Keratinocyte (primary cell): ENCODE results near the gene AFAP1L2. TPM values are rescaled to one million over a fixed set of nuclear protein-coding genes. Genes with fewer than 3 reads are reported as not detected.

Source experiments
- DNase-seq: peaks from one replicate; pipeline ENCODE4 v3.0.0-alpha.2; 2011; ENCODE audit warnings: low read depth, missing footprints, low spot score
- FAIRE-seq: peaks from 2 replicates; lab custom pipeline; 2011; peaks lifted over from hg19 to GRCh38; lab: Jason Lieb, UNC
- H2AFZ ChIP-seq: 2 replicates; pipeline ENCODE4 v1.6.0; 2012; ENCODE audit warnings: low read length, control low read depth, inconsistent platforms; ENCODE audit not compliant: control insufficient read depth
- H3K27ac ChIP-seq: 2 replicates; pipeline ENCODE4 v1.5.1; 2011; ENCODE audit warnings: low read length; ENCODE audit not compliant: control insufficient read depth, insufficient read depth
- H3K27me3 ChIP-seq: 3 replicates; pipeline ENCODE4 v1.6.0; 2011; ENCODE audit warnings: low read length; ENCODE audit not compliant: control insufficient read depth, insufficient read depth; ENCODE audit errors: extremely low read depth
- H3K36me3 ChIP-seq, 2 experiments: 2 replicates in 1 of 2; 3 replicates in 1 of 2; pipeline ENCODE4 v1.5.1; 2011; ENCODE audit warnings: low read length in 2 of 2, mild to moderate bottlenecking in 1 of 2; ENCODE audit not compliant: control insufficient read depth in 2 of 2, insufficient read depth in 2 of 2; ENCODE audit errors: extremely low read depth in 1 of 2
- H3K4me1 ChIP-seq: 3 replicates; pipeline ENCODE4 v1.5.1; 2011; ENCODE audit warnings: low read length; ENCODE audit not compliant: control insufficient read depth, insufficient read depth; ENCODE audit errors: extremely low read depth
- H3K4me2 ChIP-seq: 3 replicates; pipeline ENCODE4 v1.6.0; 2011; ENCODE audit warnings: low read depth, low read length; ENCODE audit not compliant: control insufficient read depth, insufficient read depth; ENCODE audit errors: extremely low read depth
- H3K4me3 ChIP-seq, 3 experiments: fragments of 200-600 bp in 1 of 3; sonication (generic) in 1 of 3; 2 replicates in 2 of 3; 3 replicates in 1 of 3; pipeline ENCODE4 v1.5.1; 2011 to 2016; ENCODE audit warnings: low read length in 3 of 3, mild to moderate bottlenecking in 3 of 3, control low read depth in 2 of 3, inconsistent platforms in 1 of 3, low read depth in 1 of 3, mixed read lengths in 1 of 3, mixed run types in 1 of 3, moderate library complexity in 1 of 3; ENCODE audit not compliant: control insufficient read depth in 2 of 3, insufficient read depth in 2 of 3; ENCODE audit errors: extremely low read depth in 1 of 3
- H3K79me2 ChIP-seq: 2 replicates; pipeline ENCODE4 v1.6.0; 2012; ENCODE audit warnings: low read length; ENCODE audit not compliant: control insufficient read depth, insufficient read depth
- H3K9ac ChIP-seq: 3 replicates; pipeline ENCODE4 v1.6.0; 2011; ENCODE audit warnings: low read length; ENCODE audit not compliant: control insufficient read depth, insufficient read depth; ENCODE audit errors: extremely low read depth
- H3K9me1 ChIP-seq: 3 replicates; pipeline ENCODE4 v1.6.0; 2011; ENCODE audit warnings: low read length; ENCODE audit not compliant: control insufficient read depth, insufficient read depth; ENCODE audit errors: extremely low read depth
- H3K9me3 ChIP-seq: 2 replicates; pipeline ENCODE4 v1.5.1; 2012; ENCODE audit warnings: low read depth, low read length; ENCODE audit not compliant: control insufficient read depth
- H4K20me1 ChIP-seq: 3 replicates; pipeline ENCODE4 v1.6.0; 2011; ENCODE audit warnings: low read length; ENCODE audit not compliant: control insufficient read depth, insufficient read depth; ENCODE audit errors: extremely low read depth
- EZH2 ChIP-seq: IDR thresholded peaks from one replicate; pipeline ENCODE4 v1.6.1; 2012; ENCODE audit warnings: inconsistent platforms, mild to moderate bottlenecking, low read length, moderate library complexity
- dilution Hi-C: fragments of 300-500 bp; cut with MboI; formaldehyde crosslinking; loops from one replicate; pipeline ENCODE4 v1.7.0; 2020; ENCODE audit warnings: low sequenced_read_pairs; ENCODE audit not compliant: extremely low pct_ligation_motif_present
- polyA plus RNA-seq, 5 experiments: library from polyadenylated mRNA; depleted of rRNA in 3 of 5; stranded (reverse) in 3 of 5; stranded (forward) in 1 of 5; unstranded in 1 of 5; fragments of >200 nt; gene quantifications; 1 replicate in 1 of 5; 2 replicates in 3 of 5; 3 replicates in 1 of 5; pipeline versions ENCODE4 v1.2.1 to v1.2.3, GENCODE V29; 2011 to 2012; ENCODE audit warnings: missing spikeins in 2 of 5, low read depth in 1 of 5, low replicate concordance in 1 of 5
- TF ChIP-seq, protein P1 (sequence below), 3 experiments: IDR thresholded peaks in 1 of 3; conservative IDR thresholded peaks in 1 of 3; optimal IDR thresholded peaks in 1 of 3; 2 replicates in 2 of 3; 3 replicates in 1 of 3; pipeline versions ENCODE3 to v1.5.1; 2011; ENCODE audit warnings: low read length in 3 of 3, mild to moderate bottlenecking in 3 of 3, moderate library complexity in 2 of 3, control low read depth in 1 of 3, inconsistent platforms in 1 of 3; ENCODE audit not compliant: insufficient read depth in 2 of 3; ENCODE audit errors: extremely low read depth in 1 of 3

AFAP1L2 gene
- polyA plus RNA-seq, 1 donor (not counting 4 experiments of a cell fraction or from before 2014, with no cell fraction given): 40.4 TPM

DNA sequence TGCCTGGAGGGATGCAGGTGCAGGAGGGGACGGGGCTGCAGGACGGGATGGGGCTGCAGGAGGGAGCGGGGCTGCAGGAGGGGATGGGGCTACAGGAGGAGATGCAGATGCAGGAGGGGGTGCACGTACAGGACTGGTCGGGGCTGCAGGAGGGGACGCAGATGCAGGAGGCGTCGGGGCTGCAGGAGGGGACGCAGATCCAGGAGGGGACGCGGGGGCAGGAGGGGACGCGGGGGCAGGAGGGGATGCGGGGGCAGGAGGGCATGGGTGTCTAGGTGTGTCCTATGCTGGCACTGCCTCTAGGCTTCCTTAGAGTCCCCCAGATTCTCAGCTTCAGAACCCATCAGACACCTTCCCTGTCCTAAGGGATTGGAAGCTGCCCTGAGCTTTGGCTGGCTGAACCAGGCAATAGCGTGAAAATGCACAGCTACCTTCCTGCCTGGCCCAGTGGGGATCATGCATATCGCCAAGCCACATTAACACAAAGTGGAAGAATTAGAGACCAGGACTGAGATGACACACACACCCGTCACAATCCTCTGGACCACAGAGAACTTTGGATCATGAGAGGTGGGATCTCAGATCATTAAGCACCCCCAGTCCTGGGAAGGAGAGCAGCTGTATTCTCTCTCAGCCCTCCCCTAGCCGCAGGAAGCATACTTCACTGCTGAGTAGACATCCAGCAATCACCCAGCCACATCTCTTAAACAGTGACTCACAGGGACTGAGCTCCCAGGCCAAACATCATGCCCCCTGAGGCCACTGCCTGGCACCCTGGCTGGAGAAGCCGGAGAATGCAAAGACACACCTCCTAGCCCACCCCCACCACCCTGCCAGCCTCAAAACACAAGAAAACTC, 98.0 kb downstream of the AFAP1L2 start:
- H3K9me1 ChIP-seq: no peaks in the 10 kb centered on the region
- DNase-seq (peak; percentile 95), FAIRE-seq (peak; percentile 95)
- no peaks in the 10 kb centered on the region for H4K20me1 ChIP-seq
- H2AFZ ChIP-seq: no peak overlapping the region
- dilution Hi-C loops: no loop called here
- H3K27ac ChIP-seq: peak overlapping the region; percentile 70
- TF ChIP-seq, protein P1, sequence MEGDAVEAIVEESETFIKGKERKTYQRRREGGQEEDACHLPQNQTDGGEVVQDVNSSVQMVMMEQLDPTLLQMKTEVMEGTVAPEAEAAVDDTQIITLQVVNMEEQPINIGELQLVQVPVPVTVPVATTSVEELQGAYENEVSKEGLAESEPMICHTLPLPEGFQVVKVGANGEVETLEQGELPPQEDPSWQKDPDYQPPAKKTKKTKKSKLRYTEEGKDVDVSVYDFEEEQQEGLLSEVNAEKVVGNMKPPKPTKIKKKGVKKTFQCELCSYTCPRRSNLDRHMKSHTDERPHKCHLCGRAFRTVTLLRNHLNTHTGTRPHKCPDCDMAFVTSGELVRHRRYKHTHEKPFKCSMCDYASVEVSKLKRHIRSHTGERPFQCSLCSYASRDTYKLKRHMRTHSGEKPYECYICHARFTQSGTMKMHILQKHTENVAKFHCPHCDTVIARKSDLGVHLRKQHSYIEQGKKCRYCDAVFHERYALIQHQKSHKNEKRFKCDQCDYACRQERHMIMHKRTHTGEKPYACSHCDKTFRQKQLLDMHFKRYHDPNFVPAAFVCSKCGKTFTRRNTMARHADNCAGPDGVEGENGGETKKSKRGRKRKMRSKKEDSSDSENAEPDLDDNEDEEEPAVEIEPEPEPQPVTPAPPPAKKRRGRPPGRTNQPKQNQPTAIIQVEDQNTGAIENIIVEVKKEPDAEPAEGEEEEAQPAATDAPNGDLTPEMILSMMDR (optimal IDR thresholded peaks at IDR 0.05 in 1 of 3, IDR thresholded peaks at IDR 0.05 in 1 of 3, conservative IDR thresholded peaks at IDR 0.05 in 1 of 3; ENCODE audit: extremely low read depth in 1 of 3, insufficient read depth in 2 of 3, low read length in 3 of 3): no peak
- no peak for TF ChIP-seq EZH2
- H3K4me1 ChIP-seq: peaks cover 29% of the 10 kb centered on the region
- peak overlapping the region; percentile 49 for H3K4me2 ChIP-seq
- H3K79me2 ChIP-seq: no peaks in the 10 kb centered on the region
- H3K9me3 ChIP-seq: no peaks in the 10 kb centered on the region
- H3K36me3 ChIP-seq: peaks cover 11 to 23% of the 10 kb centered on the region in 2 experiments
- H3K27me3 ChIP-seq: no peaks in the 10 kb centered on the region
- H3K4me3 ChIP-seq: no peak overlapping the region
- peak overlapping the region; percentile 29 for H3K9ac ChIP-seq

DNA sequence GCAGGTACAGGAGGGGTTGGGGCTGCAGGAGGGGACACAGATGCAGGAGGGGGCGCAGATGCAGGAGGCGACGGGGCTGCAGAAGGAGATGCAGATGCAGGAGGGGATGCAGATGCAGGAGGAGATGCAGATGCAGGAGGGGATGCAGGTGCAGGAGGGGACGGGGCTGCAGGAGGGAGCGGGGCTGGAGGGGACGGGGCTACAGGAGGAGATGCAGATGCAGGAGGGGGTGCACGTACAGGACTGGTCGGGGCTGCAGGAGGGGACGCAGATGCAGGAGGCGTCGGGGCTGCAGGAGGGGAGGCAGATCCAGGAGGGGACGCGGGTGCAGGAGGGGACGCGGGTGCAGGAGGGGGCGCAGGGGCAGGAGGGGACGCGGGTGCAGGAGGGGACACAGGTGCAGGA, 98.8 kb downstream of the AFAP1L2 start:
- TF ChIP-seq, protein P1 (optimal IDR thresholded peaks at IDR 0.05 in 1 of 3, IDR thresholded peaks at IDR 0.05 in 1 of 3, conservative IDR thresholded peaks at IDR 0.05 in 1 of 3; ENCODE audit: extremely low read depth in 1 of 3, insufficient read depth in 2 of 3, low read length in 3 of 3): no peak
- TF ChIP-seq EZH2: no peak
- H3K27ac ChIP-seq: no peak overlapping the region
- H4K20me1 ChIP-seq: no peaks in the 10 kb centered on the region
- H3K36me3 ChIP-seq: peaks cover 12 to 27% of the 10 kb centered on the region in 2 experiments
- H3K79me2 ChIP-seq: no peaks in the 10 kb centered on the region
- no peaks in the 10 kb centered on the region for H3K9me1 ChIP-seq
- dilution Hi-C loops: no loop called here
- no peak overlapping the region for H3K4me3 ChIP-seq
- DNase-seq (no peak), FAIRE-seq (no peak)
- H3K4me1 ChIP-seq: peaks cover 36% of the 10 kb centered on the region
- H3K9ac ChIP-seq: no peak overlapping the region
- no peaks in the 10 kb centered on the region for H3K9me3 ChIP-seq
- H3K27me3 ChIP-seq: no peaks in the 10 kb centered on the region
- no peak overlapping the region for H3K4me2 ChIP-seq
- no peak overlapping the region for H2AFZ ChIP-seq
